AG04449 (cell line): ENCODE data around the gene NR6A1.

Experiments used
- CTCF ChIA-PET: fragments of 350-600 bp; formaldehyde crosslinking; extraction: SDS; loops from one replicate; lab custom pipeline; 2021; ENCODE audit warnings: antibody characterized with exemption; lab: Yijun Ruan, JAX
- POLR2A ChIA-PET: fragments of 400-600, 350-600 bp; formaldehyde crosslinking; extraction: SDS; loops from one replicate; lab custom pipeline; 2020; ENCODE audit warnings: antibody characterized with exemption, inconsistent platforms; lab: Yijun Ruan, JAX
- DNase-seq: peaks from one replicate; pipeline ENCODE4 v3.0.0-alpha.2; 2010; ENCODE audit warnings: low read depth, low spot score
- H3K4me3 ChIP-seq: 2 replicates; pipeline ENCODE4 v1.5.1; 2011; ENCODE audit warnings: low read depth, mild to moderate bottlenecking, control low read depth, low read length
- TF ChIP-seq, protein P1 (sequence below): IDR thresholded peaks from one replicate; pipeline ENCODE4 v1.5.1; 2011; ENCODE audit warnings: mild to moderate bottlenecking, moderate library complexity, low read length, control low read depth, inconsistent platforms; ENCODE audit not compliant: insufficient read depth; ENCODE audit errors: missing control alignments

NR6A1 gene

DNA sequence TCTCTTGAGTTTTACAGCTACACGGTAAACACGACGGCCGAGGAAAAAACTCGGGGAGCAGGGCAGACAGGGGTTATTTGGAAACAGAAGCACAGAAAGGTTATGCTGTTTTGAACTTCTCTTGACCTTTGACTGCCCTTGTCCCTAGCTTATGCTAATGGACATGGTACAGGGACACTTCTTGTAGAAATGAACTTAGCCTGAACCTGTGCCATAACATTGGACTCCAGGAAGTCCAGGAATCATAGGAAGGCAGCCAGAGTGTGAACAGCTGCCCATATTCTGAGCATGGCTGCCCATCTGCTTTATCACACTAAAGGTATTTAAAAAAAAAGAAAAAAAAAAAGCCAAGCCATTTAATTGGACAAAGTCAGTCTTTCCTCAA lies 46.1 kb downstream of the NR6A1 start:
- DNase-seq = no peak
- H3K4me3 ChIP-seq = no peak overlapping the region
- TF ChIP-seq, protein P1, sequence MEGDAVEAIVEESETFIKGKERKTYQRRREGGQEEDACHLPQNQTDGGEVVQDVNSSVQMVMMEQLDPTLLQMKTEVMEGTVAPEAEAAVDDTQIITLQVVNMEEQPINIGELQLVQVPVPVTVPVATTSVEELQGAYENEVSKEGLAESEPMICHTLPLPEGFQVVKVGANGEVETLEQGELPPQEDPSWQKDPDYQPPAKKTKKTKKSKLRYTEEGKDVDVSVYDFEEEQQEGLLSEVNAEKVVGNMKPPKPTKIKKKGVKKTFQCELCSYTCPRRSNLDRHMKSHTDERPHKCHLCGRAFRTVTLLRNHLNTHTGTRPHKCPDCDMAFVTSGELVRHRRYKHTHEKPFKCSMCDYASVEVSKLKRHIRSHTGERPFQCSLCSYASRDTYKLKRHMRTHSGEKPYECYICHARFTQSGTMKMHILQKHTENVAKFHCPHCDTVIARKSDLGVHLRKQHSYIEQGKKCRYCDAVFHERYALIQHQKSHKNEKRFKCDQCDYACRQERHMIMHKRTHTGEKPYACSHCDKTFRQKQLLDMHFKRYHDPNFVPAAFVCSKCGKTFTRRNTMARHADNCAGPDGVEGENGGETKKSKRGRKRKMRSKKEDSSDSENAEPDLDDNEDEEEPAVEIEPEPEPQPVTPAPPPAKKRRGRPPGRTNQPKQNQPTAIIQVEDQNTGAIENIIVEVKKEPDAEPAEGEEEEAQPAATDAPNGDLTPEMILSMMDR = no peak
- POLR2A ChIA-PET = no interaction called here
- CTCF ChIA-PET = interaction anchor here (1.3 to 7.3 kb wide), 4 partner anchors 13 to 174 kb away, joined by 3 to 53 read pairs (median 8); no protein-coding TSS in a partner anchor

DNA sequence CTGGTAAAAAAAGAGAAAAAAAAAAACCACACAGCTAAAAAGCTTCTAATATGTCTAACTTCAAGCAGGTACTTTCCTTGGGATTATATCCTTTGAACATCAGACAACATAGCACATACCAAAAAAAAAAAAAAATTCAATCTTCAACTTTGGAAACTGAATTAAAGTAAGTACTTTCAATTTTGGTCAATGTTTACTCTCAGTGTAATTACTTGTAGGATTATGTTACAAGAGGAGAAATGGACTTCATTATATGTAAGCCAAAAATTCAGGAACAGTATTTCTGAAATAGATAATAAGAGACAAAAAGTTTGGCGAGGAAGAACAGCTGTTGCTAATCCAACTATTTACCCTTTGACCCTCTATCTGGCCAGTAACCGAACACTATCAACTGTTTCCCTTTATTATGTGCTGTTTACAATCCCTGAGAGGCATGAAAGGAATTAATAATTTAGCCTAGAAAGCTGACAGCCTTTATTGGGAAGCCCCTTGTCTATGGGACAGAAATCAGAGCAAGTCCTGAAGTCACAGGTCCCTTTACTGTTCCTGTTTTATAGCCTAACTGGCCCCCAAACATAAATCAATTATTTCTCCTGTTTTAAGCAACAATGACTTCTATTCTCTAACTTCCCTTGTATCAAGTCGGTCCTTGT lies 46.6 kb downstream of the NR6A1 start:
- no peak for DNase-seq
- TF ChIP-seq, protein P1 = no peak
- CTCF ChIA-PET = interaction anchor here (0.8 to 7.3 kb wide), 6 partner anchors 11 to 187 kb away, joined by 3 to 53 read pairs (median 5); no protein-coding TSS in a partner anchor
- POLR2A ChIA-PET = no interaction called here
- H3K4me3 ChIP-seq = no peak overlapping the region

DNA sequence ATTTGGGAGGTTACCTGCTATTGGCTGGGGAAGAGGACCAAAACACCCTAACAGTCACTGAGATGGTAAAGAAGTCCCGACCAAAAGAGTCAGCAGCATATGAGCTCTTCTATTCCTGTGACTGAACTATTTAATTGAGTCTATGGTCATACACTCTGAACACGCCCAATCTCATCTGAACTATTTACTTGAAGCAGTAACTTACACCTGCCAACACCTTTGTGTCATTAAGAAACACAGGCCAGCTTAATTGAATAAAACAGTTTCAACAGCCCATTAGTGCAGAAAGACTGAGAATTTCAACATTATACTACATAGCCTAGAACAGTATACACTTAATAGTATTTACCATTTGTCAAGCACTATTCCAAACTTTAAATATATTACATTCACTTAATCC lies 47.8 kb downstream of the NR6A1 start:
- TF ChIP-seq, protein P1 = no peak
- H3K4me3 ChIP-seq = no peak overlapping the region
- DNase-seq = no peak
- CTCF ChIA-PET = interaction anchor here (0.8 to 7.3 kb wide), 5 partner anchors 12 to 186 kb away, joined by 3 to 53 read pairs (median 7); no protein-coding TSS in a partner anchor
- POLR2A ChIA-PET = no interaction called here

- CTCF ChIA-PET = interaction anchor here (0.6 to 15.2 kb wide), 9 partner anchors 9 to 311 kb away, joined by 3 to 395 read pairs (median 3); partner anchors contain the start of gene NR6A1
- no peak overlapping the region for H3K4me3 ChIP-seq
- POLR2A ChIA-PET = interaction anchor here (0.6 kb wide), 1 partner anchor 14 kb away, joined by 3 read pairs; no protein-coding TSS in a partner anchor
- TF ChIP-seq, protein P1 = no peak
- DNase-seq = no peak
Measured at GRCh38 chr9:124721109-124721906, 49.8 kb downstream of the NR6A1 start.

DNA sequence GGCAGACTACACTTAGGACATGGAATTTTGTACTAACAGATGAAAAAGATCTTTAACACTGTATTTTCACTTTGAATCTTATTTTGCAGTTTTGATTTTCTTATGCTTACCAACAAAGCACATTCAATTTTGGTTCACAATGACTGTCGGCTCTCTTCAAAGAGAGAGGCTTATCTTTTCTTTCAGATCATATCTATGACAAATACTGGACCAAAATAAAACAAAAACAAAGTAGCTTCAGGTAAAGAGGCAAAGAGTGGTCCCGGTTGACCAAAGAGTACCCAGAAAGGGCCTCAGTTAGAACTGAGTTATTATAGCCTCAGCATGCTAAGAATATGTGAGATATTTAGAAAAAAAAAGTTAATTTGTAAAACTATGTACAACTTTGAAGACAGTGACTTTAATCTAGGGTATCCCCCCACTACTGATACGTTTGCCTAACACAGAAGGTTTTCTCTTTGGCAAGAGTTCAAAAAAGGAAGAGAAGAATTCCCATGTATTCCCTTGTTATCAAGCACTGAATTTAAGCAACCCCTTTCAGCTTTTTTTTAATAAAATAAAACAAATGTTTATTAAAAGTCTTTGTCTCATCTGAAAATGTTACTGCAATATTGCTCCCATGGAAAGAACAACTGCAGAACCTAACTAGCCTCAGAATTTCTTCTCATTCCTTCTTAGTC lies 50.5 kb downstream of the NR6A1 start:
- CTCF ChIA-PET = interaction anchor here (0.9 to 15.2 kb wide), 7 partner anchors 9 to 169 kb away, joined by 3 to 395 read pairs (median 4); partner anchors contain the start of gene NR6A1
- DNase-seq = no peak
- H3K4me3 ChIP-seq = no peak overlapping the region
- POLR2A ChIA-PET = no interaction called here
- TF ChIP-seq, protein P1 = no peak
